HG02981 (cell line): Measurements from ENCODE around the gene FKBP1A.

Experiments
- ATAC-seq: cut with Tn5 transposase; IDR thresholded peaks from one replicate; pipeline ENCODE4 v1.9.1; 2021; ENCODE audit warnings: mild to moderate bottlenecking, moderate library complexity; ENCODE audit not compliant: unreplicated experiment

The FKBP1A gene

GRCh38 chr20:1388741-1389483 is 3.9 kb downstream of the FKBP1A start:
- no peak for ATAC-seq

DNA sequence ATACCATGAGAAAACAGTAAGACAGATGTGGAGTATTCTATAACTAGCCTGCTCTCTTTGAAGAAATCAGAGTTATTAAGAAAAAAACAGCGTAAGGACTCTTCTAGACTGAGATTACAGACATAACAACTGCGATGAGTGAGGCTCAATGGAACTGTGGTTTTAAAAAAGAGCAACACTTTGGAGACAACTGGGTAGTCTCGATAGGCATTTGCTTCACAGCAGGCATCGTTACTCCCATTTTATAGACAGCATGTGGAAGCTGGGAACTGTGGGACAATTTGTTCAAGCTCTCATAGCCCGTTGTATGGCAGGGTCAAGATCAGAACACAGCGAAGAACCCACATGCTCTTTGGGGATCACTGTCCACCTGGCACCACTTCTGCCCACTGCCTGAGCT is 4.6 kb downstream of the FKBP1A start:
- ATAC-seq: no peak

DNA sequence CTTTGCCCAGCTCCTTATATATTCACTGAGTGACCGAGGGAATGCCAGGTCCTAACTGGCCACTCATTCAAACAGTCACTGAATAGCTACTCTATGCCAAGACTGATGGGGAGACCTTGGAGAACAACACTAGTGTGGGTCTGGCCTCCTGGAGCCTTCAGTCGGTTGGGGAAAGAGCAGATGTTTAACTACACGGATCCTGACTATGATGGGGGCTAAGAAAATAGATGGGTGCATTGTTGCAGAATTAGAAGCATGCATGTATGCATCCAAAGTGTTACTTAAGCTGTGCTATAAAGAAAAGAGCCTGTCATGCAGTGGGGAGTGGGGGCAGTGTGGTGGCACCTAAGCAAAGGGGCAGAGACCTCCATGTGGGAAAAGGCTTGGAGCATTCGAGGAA is 6.5 kb downstream of the FKBP1A start:
- ATAC-seq: no peak

DNA sequence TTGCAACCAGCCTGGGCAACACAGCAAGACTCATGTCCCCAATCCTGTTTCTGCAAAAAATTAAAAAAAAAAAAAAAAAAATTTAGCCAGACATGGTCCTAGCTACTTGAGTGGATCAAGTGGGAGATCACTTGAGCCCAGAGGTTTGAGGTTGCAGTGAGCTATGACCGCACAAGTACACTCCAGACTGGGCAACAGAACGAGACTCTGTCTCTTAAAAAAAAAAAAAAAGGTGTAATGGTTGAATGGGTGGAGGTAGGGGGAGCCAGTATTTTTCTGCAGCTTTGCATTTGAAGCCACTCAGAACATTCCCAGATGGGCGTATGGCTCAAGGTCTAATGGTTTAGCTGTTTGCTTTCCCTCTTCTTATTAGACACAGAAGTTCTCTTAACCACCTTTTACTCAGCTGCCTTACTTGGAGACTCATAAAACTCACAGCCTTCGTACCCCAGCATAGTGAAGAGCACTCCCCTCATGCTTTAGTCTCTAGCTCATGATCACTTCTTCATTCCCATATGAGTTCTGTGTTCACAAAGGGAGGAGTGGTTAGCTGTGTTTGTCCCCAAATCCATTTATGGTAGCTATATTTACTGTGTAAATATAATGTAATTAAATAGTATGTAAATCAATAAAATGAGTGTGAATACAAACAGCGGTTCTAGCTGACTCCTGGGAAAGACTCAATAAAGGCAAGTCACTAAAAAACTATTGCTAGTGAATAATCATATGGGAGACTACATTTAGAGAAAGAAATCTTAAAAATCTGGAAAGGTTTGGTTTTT is 9.0 kb downstream of the FKBP1A start:
- no peak for ATAC-seq

DNA sequence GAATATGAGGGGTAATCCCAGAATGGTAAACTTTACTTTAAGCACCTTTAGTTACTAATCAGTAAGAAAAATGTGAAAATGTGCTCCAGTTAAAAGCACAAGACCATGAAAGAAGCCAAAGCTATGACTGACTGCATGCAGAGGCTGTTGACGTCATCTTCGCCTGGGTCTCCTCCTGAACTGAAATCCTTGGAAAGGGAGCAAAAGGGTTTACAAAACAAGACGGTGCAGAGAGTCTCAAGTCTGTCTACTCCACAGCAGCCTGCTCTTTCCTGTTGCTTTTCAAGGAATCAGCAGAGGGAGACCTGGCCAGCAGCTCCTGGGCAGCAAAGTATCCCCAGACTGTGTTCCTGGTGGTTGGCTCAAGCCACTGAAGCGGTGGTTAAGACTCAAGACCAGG is 10.2 kb downstream of the FKBP1A start:
- ATAC-seq: no peak

DNA sequence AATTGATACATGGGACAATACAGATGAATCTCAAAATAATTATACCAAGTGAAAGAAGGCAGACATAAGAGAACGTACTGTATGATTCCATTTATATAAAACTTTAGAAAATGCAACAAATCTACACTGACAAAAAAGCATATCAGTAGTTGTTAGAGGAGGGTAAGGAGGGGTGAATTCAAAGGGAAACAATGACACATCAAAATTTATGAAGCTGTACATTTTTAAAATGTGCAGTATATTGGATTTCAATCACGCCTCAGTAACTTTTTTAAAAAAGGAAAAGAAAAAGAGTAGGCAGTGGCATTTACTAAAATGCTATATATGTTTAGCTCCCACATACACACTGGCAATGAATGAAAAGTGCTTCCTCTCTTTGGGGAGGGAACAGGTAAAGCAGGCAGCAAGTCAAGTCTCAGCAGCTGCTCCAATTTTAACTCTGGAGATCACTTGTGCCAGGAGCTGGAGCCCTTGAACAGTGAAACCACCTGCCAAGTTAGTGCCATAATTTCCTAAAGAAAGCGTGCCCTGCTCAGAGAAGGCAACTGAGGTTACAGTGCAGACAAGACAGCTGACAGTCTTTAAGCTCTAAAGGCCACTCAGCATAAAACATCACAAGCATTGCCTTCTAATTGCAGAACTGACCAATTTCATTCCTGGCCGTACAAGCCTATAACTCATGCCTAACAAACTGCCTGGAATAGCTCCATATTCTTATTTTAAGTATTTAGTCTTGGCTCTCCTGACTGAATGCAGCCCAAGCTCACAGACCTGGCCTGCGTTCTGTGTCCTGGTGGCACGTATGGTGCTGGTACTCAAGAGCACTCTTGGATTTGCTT is 10.9 kb downstream of the FKBP1A start:
- no peak for ATAC-seq

GRCh38 chr20:1378735-1379125 is 14.1 kb downstream of the FKBP1A start:
- ATAC-seq: no peak

GRCh38 chr20:1377984-1378734 is 14.7 kb downstream of the FKBP1A start:
- no peak for ATAC-seq

DNA sequence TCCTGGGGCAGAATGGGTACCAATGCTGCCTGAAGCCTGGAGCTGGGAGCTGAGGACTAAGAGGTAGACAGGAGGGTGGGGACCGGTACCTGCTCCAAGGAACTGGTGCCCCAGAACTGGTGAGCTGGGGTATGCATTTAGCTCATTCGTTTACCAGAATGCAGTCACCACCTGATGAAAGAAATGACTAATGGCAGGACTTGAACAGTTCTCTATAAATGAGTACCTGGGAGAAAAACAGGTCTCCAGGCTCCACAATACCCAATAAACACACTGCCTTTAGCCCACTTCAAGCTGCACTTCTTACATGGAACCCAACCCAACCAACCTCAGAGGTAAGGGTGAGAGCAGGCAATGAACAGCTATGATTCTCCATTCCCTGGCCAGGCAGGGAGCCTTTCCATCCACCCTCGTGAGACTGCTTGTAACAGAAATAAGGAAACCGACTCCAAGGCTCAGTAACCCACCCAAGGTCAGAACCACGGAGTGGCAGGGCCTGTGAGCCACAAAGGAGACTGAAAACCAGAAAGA is 15.4 kb downstream of the FKBP1A start:
- ATAC-seq: no peak

GRCh38 chr20:1376408-1377270 is 16.2 kb downstream of the FKBP1A start:
- no peak for ATAC-seq

DNA sequence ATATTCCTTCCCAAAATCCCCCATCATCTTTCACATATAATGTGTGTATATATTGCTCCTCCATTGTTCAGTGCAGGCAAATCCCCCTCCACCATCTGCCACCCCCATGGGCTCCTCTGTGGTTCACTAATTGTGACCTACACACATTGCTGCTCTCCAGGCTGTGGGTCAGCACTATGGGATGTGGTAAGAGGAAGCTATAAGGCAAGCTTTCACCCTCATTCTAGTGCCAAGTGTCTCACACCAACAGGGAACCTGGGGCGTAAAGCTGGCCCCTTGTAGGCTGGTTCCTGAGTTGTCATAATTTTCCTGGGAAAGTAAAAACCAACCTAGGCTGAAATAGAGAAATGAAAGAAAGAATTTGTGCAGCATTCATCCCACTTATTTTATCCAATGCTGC is 16.8 kb downstream of the FKBP1A start:
- no peak for ATAC-seq

- ATAC-seq: no peak
Measured at GRCh38 chr20:1375515-1375914, 17.3 kb downstream of the FKBP1A start.

GRCh38 chr20:1374246-1374645 is 18.6 kb downstream of the FKBP1A start:
- ATAC-seq: no peak

GRCh38 chr20:1373614-1374013 is 19.2 kb downstream of the FKBP1A start:
- ATAC-seq: no peak

DNA sequence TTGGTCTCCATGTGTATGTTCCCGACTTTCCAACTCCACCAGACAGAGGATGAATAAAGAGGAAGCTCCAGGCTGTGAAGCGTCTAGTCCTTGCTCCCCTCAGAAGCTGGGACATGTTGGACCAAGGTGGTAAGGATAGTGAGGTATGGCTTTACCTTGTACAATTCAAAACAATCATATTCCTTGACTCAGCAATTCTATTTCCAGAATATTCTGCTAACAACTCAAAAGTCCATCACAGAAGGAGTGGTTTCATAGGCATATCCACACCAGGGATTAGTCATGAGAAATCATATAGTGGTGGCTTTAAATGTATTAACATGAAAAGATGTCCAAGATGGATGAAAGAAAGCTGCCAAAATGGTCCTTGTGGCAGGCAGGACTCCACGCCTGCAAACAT is 19.8 kb downstream of the FKBP1A start:
- ATAC-seq: no peak

- no peak for ATAC-seq
Measured at GRCh38 chr20:1371830-1372539, 20.9 kb downstream of the FKBP1A start.

- no peak for ATAC-seq
Measured at GRCh38 chr20:1371202-1371782, 21.6 kb downstream of the FKBP1A start.

DNA sequence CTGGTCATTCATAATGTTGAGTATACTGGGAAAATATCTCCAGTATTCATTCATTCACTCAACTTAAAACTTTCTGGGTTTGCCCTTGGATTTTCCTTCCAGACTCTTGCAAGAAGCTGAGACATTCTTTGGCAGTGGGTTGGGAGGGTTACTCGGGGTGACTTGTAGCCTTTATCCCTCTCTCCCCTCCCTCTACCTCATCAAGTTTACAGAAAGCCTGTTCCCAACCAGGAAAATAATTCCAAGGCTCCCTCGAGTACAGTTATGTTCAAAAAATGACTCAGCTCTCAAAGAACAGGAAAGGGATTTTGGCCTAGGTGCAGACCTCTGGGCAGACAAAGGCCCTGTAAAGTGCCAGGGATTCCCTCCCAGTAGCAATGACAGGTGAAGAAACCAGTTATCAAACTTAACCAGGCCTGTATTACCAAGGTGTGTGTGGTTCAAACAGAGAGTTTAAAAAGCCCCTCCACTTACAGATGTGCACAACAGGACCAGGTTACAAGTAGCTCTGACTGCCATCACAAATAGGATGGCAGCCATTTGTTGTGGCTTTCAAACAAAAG is 22.2 kb downstream of the FKBP1A start:
- ATAC-seq: no peak
